NT2/D1 (cell line): ENCODE data around the gene ABI3BP.

Experiments used
- SUZ12 ChIP-seq: IDR thresholded peaks from 2 replicates; pipeline ENCODE4 v1.6.1; 2011; ENCODE audit not compliant: insufficient read length, insufficient read depth; ENCODE audit errors: extremely low read depth
- YY1 ChIP-seq: IDR thresholded peaks from 2 replicates; pipeline ENCODE4 v1.6.1; 2011; ENCODE audit not compliant: insufficient read length, insufficient read depth
- ZNF274 ChIP-seq: IDR thresholded peaks from 2 replicates; pipeline ENCODE4 v1.6.1; 2011; ENCODE audit warnings: mild to moderate bottlenecking, low read depth, low read length

GRCh38 chr3:100748967-100749366, 244.3 kb downstream of the ABI3BP start:
- TF ChIP-seq YY1 = no peak
- no peak for TF ChIP-seq SUZ12
- TF ChIP-seq ZNF274 = no peak
